HepG2 (cell line): ENCODE results near the gene TRIO. TPM values are rescaled to one million over a fixed set of nuclear protein-coding genes. Genes with fewer than 3 reads are reported as not detected.

Source experiments
- ATAC-seq: fragments of 200-7000 bp; cut with Tn5 transposase; 3 replicates; pipeline ENCODE4 v1.9.1; 2020; ENCODE audit warnings: mild to moderate bottlenecking, moderate library complexity
- BruUV-seq: library from RNA; stranded (reverse); fragments of 400-500 nt; replicated peaks from 2 replicates; lab custom pipeline; 2021; lab: Mats Ljungman, UMichigan
- CTCF ChIA-PET: fragments of 300-600 bp; formaldehyde crosslinking; extraction: SDS; loops from one replicate; lab custom pipeline; 2021; ENCODE audit warnings: low total read pairs, inconsistent platforms, low intra/inter-chr PET ratio; lab: Yijun Ruan, JAX
- POLR2A ChIA-PET: fragments of 350-600 bp; sonication (Branson Sonifier 250); formaldehyde crosslinking; loops from one replicate; lab custom pipeline; 2020; ENCODE audit warnings: antibody characterized with exemption, inconsistent platforms; lab: Yijun Ruan, JAX
- DNase-seq: peaks from one replicate; pipeline ENCODE4 v3.0.0-alpha.2; 2015; ENCODE audit warnings: low spot score
- FAIRE-seq: peaks from 3 replicates; lab custom pipeline; 2011; peaks lifted over from hg19 to GRCh38; lab: Jason Lieb, UNC
- H2AFZ ChIP-seq: one replicate; pipeline ENCODE4 v1.6.1; 2011; ENCODE audit warnings: low read length, inconsistent platforms
- H3K27ac ChIP-seq: fragments of 300-600 bp; 3 replicates; pipeline ENCODE4 v1.8.0; 2011; ENCODE audit warnings: mixed run types, mild to moderate bottlenecking, mixed read lengths, low read length, inconsistent platforms; ENCODE audit not compliant: insufficient read depth; ENCODE audit errors: extremely low read length
- H3K27me3 ChIP-seq, 2 experiments: fragments of 200-600 bp in 1 of 2; 2 replicates in 1 of 2; 3 replicates in 1 of 2; pipeline versions ENCODE4 v1.6.0 to v1.8.0; 2011; ENCODE audit warnings: low read length in 2 of 2, mild to moderate bottlenecking in 2 of 2, moderate library complexity in 2 of 2, inconsistent platforms in 1 of 2; ENCODE audit not compliant: insufficient read depth in 2 of 2, control insufficient read depth in 1 of 2
- H3K36me3 ChIP-seq, 2 experiments: fragments of 200-600 bp in 1 of 2; replicated peaks in 1 of 2; 2 replicates in 1 of 2; 3 replicates in 1 of 2; pipeline versions ENCODE4 v1.5.1 to v1.8.0; 2011; ENCODE audit warnings: low read length in 2 of 2, inconsistent platforms in 1 of 2; ENCODE audit not compliant: insufficient read depth in 2 of 2, control insufficient read depth in 1 of 2
- H3K4me1 ChIP-seq: 2 replicates; pipeline ENCODE4 v1.5.1; 2012; ENCODE audit warnings: low read length, inconsistent platforms; ENCODE audit not compliant: insufficient read depth
- H3K4me2 ChIP-seq: 2 replicates; pipeline ENCODE4 v1.6.0; 2011; ENCODE audit warnings: low read depth, low read length, inconsistent platforms
- H3K4me3 ChIP-seq, 3 experiments: fragments of 200-600 bp in 1 of 3; sonication (generic), shearing (Covaris generic) in 1 of 3; replicated peaks in 1 of 3; 2 replicates each; pipeline ENCODE4 v1.5.1; 2011 to 2016; ENCODE audit warnings: low read length in 3 of 3, inconsistent platforms in 2 of 3, low read depth in 2 of 3, mild to moderate bottlenecking in 2 of 3, control low read depth in 1 of 3, mixed read lengths in 1 of 3; ENCODE audit not compliant: insufficient read depth in 1 of 3
- H3K79me2 ChIP-seq: one replicate; pipeline ENCODE4 v1.6.1; 2011; ENCODE audit warnings: low read length, inconsistent platforms; ENCODE audit not compliant: insufficient read depth
- H3K9ac ChIP-seq: 2 replicates; pipeline ENCODE4 v1.6.0; 2011; ENCODE audit warnings: mild to moderate bottlenecking, low read depth, low read length, inconsistent platforms; ENCODE audit not compliant: insufficient read depth
- H3K9me3 ChIP-seq: 2 replicates; pipeline ENCODE4 v1.5.1; 2012; ENCODE audit warnings: mild to moderate bottlenecking, low read length
- H4K20me1 ChIP-seq: 2 replicates; pipeline ENCODE4 v1.6.0; 2011; ENCODE audit warnings: inconsistent platforms, mild to moderate bottlenecking, low read length, moderate library complexity; ENCODE audit not compliant: insufficient read depth
- MBNL3 ChIP-seq: fragments of 250-450 bp; sonication (Bioruptor Pico); conservative IDR thresholded peaks from 2 replicates; pipeline ENCODE4 v1.8.0; 2022; ENCODE audit warnings: mild to moderate bottlenecking, inconsistent platforms
- ZBTB40 ChIP-seq, 2 experiments: fragments of 450-650 bp in 1 of 2; sonication (generic) in 1 of 2; formaldehyde crosslinking in 1 of 2; IDR thresholded peaks; 2 replicates each; pipeline versions ENCODE4 v1.6.1 to v1.8.0; 2016 to 2022; ENCODE audit warnings: antibody characterized with exemption in 1 of 2, mild to moderate bottlenecking in 1 of 2, missing genetic modification reagents in 1 of 2
- WGBS: methylation state at CpG from one replicate; pipeline ENCODE4 v1.1.6; 2017; ENCODE audit warnings: low lambda C conversion rate; 5-methylcytosine and 5-hydroxymethylcytosine counted together
- in situ Hi-C: cut with HindIII; loops from 2 replicates; pipeline ENCODE4 v1.10.0; 2017; ENCODE audit warnings: low pct_unique_long_range_greater_than_20kb; ENCODE audit not compliant: extremely low pct_ligation_motif_present
- intact Hi-C: fragments of 100-400 bp; cut with micrococcal nuclease; formaldehyde crosslinking; loops from one replicate; pipeline ENCODE4 v1.10.0; 2022; ENCODE audit not compliant: unreplicated experiment
- polyA plus RNA-seq, 8 experiments: library from polyadenylated mRNA; depleted of rRNA in 3 of 8; stranded (reverse) in 7 of 8; unstranded in 1 of 8; fragments of >200 nt; fragmentation: Illumina TruSeq in 4 of 8; extraction: Trizol in 4 of 8; gene quantifications; 2 replicates each; pipeline versions ENCODE4 v1.2.1 to v1.2.3, GENCODE V29; 2011 to 2016; ENCODE audit warnings: low read depth in 4 of 8, missing spikeins in 1 of 8, mixed read lengths in 1 of 8; ENCODE audit not compliant: insufficient read depth in 1 of 8
- total RNA-seq, 5 experiments: library from RNA; depleted of rRNA; stranded (reverse); fragments of >200 nt; fragmentation: Illumina TruSeq; extraction: Trizol; gene quantifications; 2 replicates each; pipeline ENCODE4 v1.2.3, GENCODE V29; 2016; ENCODE audit warnings: low read depth in 1 of 5

Gene TRIO
- total and polyA plus RNA-seq, 2 of the 13 experiments (the other 11 are each of a cell fraction or from before 2014, with no cell fraction given): 45.2 to 45.9 TPM

- Histone ChIP-seq H4K20me1 (peaks cover 41% of the 10 kb centered on the region), H3K4me1 (peaks cover 86% of the 10 kb centered on the region), H2AFZ (no peak overlapping the region), H3K9ac (no peak overlapping the region), H3K27me3 (no peaks in the 10 kb centered on the region), H3K9me3 (no peaks in the 10 kb centered on the region; the same call in 1 of the 2 replicates), H3K36me3 (no peaks in the 10 kb centered on the region), H3K4me2 (no peak overlapping the region), H3K79me2 (peaks cover 99% of the 10 kb centered on the region), H3K27ac (peak overlapping the region; percentile 60), H3K4me3 (no peak overlapping the region)
- no peak for ATAC-seq
- 72% methylated on average over 5 of the region's 5 CpGs for WGBS
- ChIA-PET CTCF (no interaction called here), POLR2A (interaction anchor here (1.5 to 1.8 kb wide), 2 partner anchors 10 to 25 kb away, joined by 4 to 5 read pairs; no protein-coding TSS in a partner anchor)
- FAIRE-seq: no peak
- no TSS peak for BruUV-seq
- TF ChIP-seq ZBTB40 (IDR thresholded peaks at IDR 0.05) (no peak), ZBTB40 (CRISPR knock-in tag; IDR thresholded peaks at IDR 0.05) (peak; percentile 69), MBNL3 (CRISPR knock-in tag) (no peak)
- in situ Hi-C loops: loop anchor here (5.0 kb wide), 1 partner anchor 45 kb away; no protein-coding TSS in a partner anchor
- intact Hi-C loops: no loop called here
- DNase-seq: no peak
Measured at GRCh38 chr5:14167211-14167845, 24.2 kb downstream of the TRIO start.
